ENCODE data around the gene IARS1. TPM values are rescaled to one million over a fixed set of nuclear protein-coding genes. Genes with fewer than 3 reads are reported as not detected.
A peak's percentile ranks its signal among the peaks of the same experiment; 100 is the strongest.

Gene IARS1
- total and polyA plus RNA-seq, 2 of the 8 experiments (the other 6 are each of a cell fraction or from before 2014, with no cell fraction given): 74.9 to 243 TPM

GRCh38 chr9:92290785-92291429 lies 2.6 kb downstream of the IARS1 start:
- H2BK120ac ChIP-seq (replicated peaks; ENCODE audit: low read depth, low read length): no peak overlapping the region
- CTCF ChIA-PET (ENCODE audit: partially characterized antibody): interaction anchor here (0.6 to 0.8 kb wide), 2 partner anchors 9 to 151 kb away, joined by 3 read pairs; no protein-coding TSS in a partner anchor
- WGBS, 2 experiments (ENCODE audit: extremely low coverage in 1 of 2, insufficient coverage in 1 of 2, insufficient read length in 1 of 2, insufficient replicate concordance in 2 of 2, low coverage in 1 of 2, low lambda C conversion rate in 2 of 2, missing lambda C conversion rate in 1 of 2): 90% methylated on average over 1 of the region's 1 CpG; no CpG with 5 or more reads in 1 of the 2 experiments

More at GRCh38 chr9:92290785-92291429, 2.6 kb downstream of the IARS1 start:
- Histone ChIP-seq H3K56ac (replicated peaks; ENCODE audit: insufficient read length, low read depth, low read length) (no peak overlapping the region), H2BK15ac (ENCODE audit: low read length) (no peak overlapping the region), H3K4ac (replicated peaks; ENCODE audit: insufficient read length, low read depth, low read length) (no peak overlapping the region), H3K36me3 (ENCODE audit: control insufficient read depth in 2 of 4, insufficient read depth in 4 of 4, low read length in 3 of 4) (peaks cover 2 to 48% (median 20%) of the 10 kb centered on the region in 4 experiments; a peak in 6 of 8 replicates), H3K23ac (ENCODE audit: insufficient read length) (no peak overlapping the region), H2BK5ac (ENCODE audit: low read depth, low read length) (no peak overlapping the region), H4K5ac (ENCODE audit: insufficient read length, low read depth, low read length) (no peak overlapping the region), H4K8ac (ENCODE audit: extremely low read depth, insufficient read depth, low read length) (no peak overlapping the region), H2BK12ac (ENCODE audit: low read depth, low read length) (no peak overlapping the region), H3K23me2 (ENCODE audit: low read depth, low read length) (peaks cover 5% of the 10 kb centered on the region), H3K18ac (ENCODE audit: extremely low read depth, low read length) (no peak overlapping the region), H3K4me3 (ENCODE audit: extremely low read depth in 1 of 4, insufficient read depth in 2 of 4, low read depth in 3 of 4, low read length in 4 of 4) (peak overlapping the region in 1 of 4 experiments; percentile 91; a peak in 1 of 8 replicates), H4K91ac (replicated peaks; ENCODE audit: insufficient read length, low read length) (no peak overlapping the region), H3K79me2 (ENCODE audit: control insufficient read depth in 1 of 2, insufficient read depth in 2 of 2, low read length in 2 of 2) (peaks cover 21 to 73% of the 10 kb centered on the region in 2 experiments), H3K9me3 (ENCODE audit: insufficient read depth in 2 of 2, low read depth in 1 of 2, low read length in 1 of 2) (no peaks in the 10 kb centered on the region), H3K14ac (ENCODE audit: insufficient read length) (no peak overlapping the region), H2AK5ac (ENCODE audit: low read depth, low read length) (no peak overlapping the region), H3K4me1 (replicated peaks in 1 of 4; ENCODE audit: control insufficient read depth in 3 of 4, insufficient read depth in 4 of 4, low read length in 3 of 4) (peaks cover 0 to 3% (median 2%) of the 10 kb centered on the region in 4 experiments; a peak in 3 of 7 replicates), H3K27ac (ENCODE audit: low read depth, low read length) (no peak overlapping the region), H2AFZ (ENCODE audit: low read length) (no peak overlapping the region), H3K9ac (replicated peaks in 1 of 4; ENCODE audit: extremely low read depth in 1 of 4, low read depth in 3 of 4, low read length in 3 of 4) (no peak overlapping the region), H3K4me2 (ENCODE audit: insufficient read depth in 1 of 2, low read depth in 2 of 2, low read length in 2 of 2) (no peak overlapping the region; a peak in 1 of 4 replicates), H3K79me1 (ENCODE audit: low read depth, low read length) (peaks cover 3% of the 10 kb centered on the region), H3K27me3 (replicated peaks in 1 of 4; ENCODE audit: control insufficient read depth in 3 of 4, extremely low read depth in 1 of 4, insufficient read depth in 3 of 4, low read length in 3 of 4) (no peaks in the 10 kb centered on the region), H4K20me1 (replicated peaks in 1 of 2; ENCODE audit: control insufficient read depth in 1 of 2, insufficient read depth in 2 of 2, low read length in 2 of 2) (peaks cover 0 to 2% of the 10 kb centered on the region in 2 experiments), H2BK20ac (ENCODE audit: low read length) (no peak overlapping the region)
- POLR2A ChIA-PET (ENCODE audit: partially characterized antibody): interaction anchor here (1.1 to 6.3 kb wide), 17 partner anchors 8 to 156 kb away, joined by 3 to 87 read pairs (median 5); partner anchors contain the start of genes CENPP and NOL8
- FAIRE-seq (no peak), DNase-seq (ENCODE audit: low read depth in 1 of 2, low spot score in 2 of 2) (no peak)
- TF ChIP-seq NANOG (IDR thresholded peaks at IDR 0.05; ENCODE audit: insufficient read depth, low read depth, low read length, poor library complexity, severe bottlenecking): no peak
- no peak for TF ChIP-seq JUND (IDR thresholded peaks at IDR 0.05; ENCODE audit: low read length)
- TF ChIP-seq PHF8 (conservative IDR thresholded peaks at IDR 0.05; ENCODE audit: low read depth, low read length): no peak
- no peak for TF ChIP-seq ATF2 (IDR thresholded peaks at IDR 0.05; ENCODE audit: low read length)
- TF ChIP-seq GABPA (IDR thresholded peaks at IDR 0.05; ENCODE audit: borderline replicate concordance, insufficient read depth, low read length): no peak
- TF ChIP-seq E2F6 (IDR thresholded peaks at IDR 0.05): no peak
- no peak for TF ChIP-seq SP2 (IDR thresholded peaks at IDR 0.05; ENCODE audit: low read length)
- TF ChIP-seq SP1 (IDR thresholded peaks at IDR 0.05; ENCODE audit: low read depth, low read length): no peak
